ENCODE measurements around the gene TM9SF1. TPM values are rescaled to one million over a fixed set of nuclear protein-coding genes. Genes with fewer than 3 reads are reported as not detected.

Gene TM9SF1
- total and polyA plus RNA-seq, 4 donors, result 30.7 to 62.9 (median 36.7) TPM

DNA sequence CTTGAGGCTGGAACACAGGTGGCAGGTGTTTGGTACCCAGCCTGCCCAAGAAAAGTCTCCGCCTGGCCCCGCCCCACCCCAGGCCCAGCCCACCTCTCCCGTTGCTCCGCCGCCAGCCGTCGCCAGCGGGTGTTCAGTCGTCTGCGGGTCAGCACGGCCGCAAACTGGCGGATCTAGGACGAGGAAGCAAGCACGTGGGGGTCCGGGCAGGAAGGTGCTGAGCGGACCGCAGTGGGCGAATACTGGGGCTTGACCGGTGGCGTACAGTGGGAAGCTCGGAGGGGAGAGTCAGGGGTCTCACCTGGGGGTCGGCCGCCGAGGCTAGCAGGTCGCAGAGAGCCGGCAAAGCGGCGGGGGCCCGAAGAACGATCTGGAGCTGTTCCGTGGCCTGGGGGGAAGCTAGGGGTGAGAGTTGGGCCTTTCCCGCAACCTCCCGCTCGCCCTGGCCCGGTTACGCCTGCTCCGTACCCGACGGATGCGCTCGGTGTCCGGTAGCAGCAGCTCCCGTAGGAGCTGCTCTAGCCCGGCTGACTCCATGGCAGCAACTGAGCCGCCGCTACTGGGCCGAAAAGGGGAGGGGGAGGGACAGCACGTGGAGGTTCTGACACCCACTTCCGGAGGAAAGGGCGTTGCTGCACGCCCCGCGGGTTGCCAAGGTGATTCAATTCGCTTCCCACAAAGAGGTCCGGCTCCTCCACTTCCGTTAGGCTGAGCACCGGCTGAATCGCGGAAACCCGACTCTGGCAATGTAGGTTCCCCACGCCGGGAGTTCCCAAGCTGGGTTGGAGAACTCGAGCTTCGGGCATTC is 6.8 kb downstream of the TM9SF1 start, which contains the start of gene IPO4:
Gene IPO4 (minus strand): TSS at position 566 of the 808 bp plus-strand sequence. CDS start 29 bp downstream, at position 537.
- whole genome bisulfite sequencing (ENCODE audit: insufficient coverage), result 0% methylated on average over 64 of the region's 65 CpGs
- Histone ChIP-seq H3K4me3 (ENCODE audit: low read depth, low read length) (peak within 1 kb of the TSS; percentile 79), H3K4me1 (ENCODE audit: control insufficient read depth, insufficient read depth, low read length) (peaks cover 28% of the 10 kb centered on the region), H3K27ac (ENCODE audit: low read depth, low read length) (peak within 1 kb of the TSS; percentile 29), H3K9me3 (ENCODE audit: control insufficient read depth, insufficient read depth, low read length) (no peaks in the 10 kb centered on the region), H3K36me3 (ENCODE audit: control insufficient read depth, insufficient read depth, low read length) (peaks cover 77% of the 10 kb centered on the region), H3K27me3 (ENCODE audit: control insufficient read depth, insufficient read depth, low read length) (no peaks in the 10 kb centered on the region)
- peak; percentile 81 to 99 (median 92) for DNase-seq (ENCODE audit: low read depth in 4 of 6, low spot score in 6 of 6)

DNA sequence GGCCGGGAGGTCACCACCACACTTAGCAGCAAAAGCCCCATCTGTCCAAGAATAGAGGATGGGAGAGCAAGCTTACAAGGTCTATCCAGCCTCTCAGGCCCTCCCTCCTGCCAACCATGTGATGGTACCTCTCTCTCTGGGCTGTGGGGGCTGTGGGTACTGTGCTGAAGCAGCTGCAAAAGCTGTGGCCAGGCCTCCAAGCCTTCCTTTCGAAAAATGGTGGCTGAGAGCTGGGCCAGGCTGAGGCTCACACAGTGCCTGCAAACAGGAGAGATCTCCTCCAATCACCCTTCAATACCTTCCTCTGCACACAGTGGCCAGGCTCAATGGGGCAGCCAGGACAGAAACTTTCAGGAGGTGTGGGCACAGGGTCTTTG is 7.7 kb downstream of the TM9SF1 start:
- Histone ChIP-seq H3K36me3 (ENCODE audit: control insufficient read depth, insufficient read depth, low read length) (peaks cover 78% of the 10 kb centered on the region), H3K9me3 (ENCODE audit: control insufficient read depth, insufficient read depth, low read length) (no peaks in the 10 kb centered on the region), H3K4me3 (ENCODE audit: low read depth, low read length) (no peak overlapping the region), H3K27ac (ENCODE audit: low read depth, low read length) (no peak overlapping the region), H3K27me3 (ENCODE audit: control insufficient read depth, insufficient read depth, low read length) (no peaks in the 10 kb centered on the region), H3K4me1 (ENCODE audit: control insufficient read depth, insufficient read depth, low read length) (peaks cover 28% of the 10 kb centered on the region)
- DNase-seq (ENCODE audit: low read depth in 4 of 6, low spot score in 6 of 6), result no peak
- 100% methylated on average over 1 of the region's 2 CpGs for WGBS (ENCODE audit: insufficient coverage)

DNA sequence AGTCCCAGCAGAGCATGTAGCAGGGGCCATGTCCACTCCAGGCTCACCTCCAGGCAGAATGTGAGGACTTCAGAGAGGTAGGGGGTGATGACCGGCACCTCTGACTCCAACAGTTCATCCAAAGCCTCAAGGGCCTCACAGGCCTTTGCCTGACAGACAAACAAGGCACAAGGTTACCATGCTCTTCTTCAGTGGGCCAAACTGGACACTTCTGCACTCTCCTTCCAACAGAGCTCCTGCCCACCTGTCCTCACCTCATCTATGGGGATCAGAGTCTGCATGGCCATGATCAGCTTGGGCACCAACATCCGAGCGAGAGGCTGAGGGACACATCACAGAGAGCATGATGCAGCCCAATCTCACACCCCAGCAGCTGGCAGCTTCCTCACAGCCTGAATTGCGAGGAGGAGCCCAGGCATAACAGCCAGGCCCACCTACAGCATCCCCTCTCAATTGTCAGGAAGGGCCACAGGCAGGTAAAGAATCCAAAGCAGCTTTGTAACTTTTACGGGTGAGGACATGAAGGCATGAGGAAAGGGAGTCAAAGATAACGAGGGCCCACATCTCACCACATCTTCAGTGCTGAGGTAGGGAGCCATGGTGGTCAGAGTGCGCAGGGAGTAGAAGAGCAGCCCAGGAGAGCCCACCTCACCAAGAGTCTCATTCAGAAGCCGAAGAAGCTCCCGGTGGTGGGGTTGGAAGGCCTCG is 8.3 kb downstream of the TM9SF1 start:
- DNase-seq (ENCODE audit: low read depth in 4 of 6, low spot score in 6 of 6), result no peak
- no peak overlapping the region for H3K4me3 ChIP-seq (ENCODE audit: low read depth, low read length)
- H3K4me1 ChIP-seq (ENCODE audit: control insufficient read depth, insufficient read depth, low read length), result peaks cover 28% of the 10 kb centered on the region
- no peaks in the 10 kb centered on the region for H3K9me3 ChIP-seq (ENCODE audit: control insufficient read depth, insufficient read depth, low read length)
- no peaks in the 10 kb centered on the region for H3K27me3 ChIP-seq (ENCODE audit: control insufficient read depth, insufficient read depth, low read length)
- 86% methylated on average over 3 of the region's 10 CpGs for WGBS (ENCODE audit: insufficient coverage)
- H3K27ac ChIP-seq (ENCODE audit: low read depth, low read length), result no peak overlapping the region
- peaks cover 78% of the 10 kb centered on the region for H3K36me3 ChIP-seq (ENCODE audit: control insufficient read depth, insufficient read depth, low read length)

DNA sequence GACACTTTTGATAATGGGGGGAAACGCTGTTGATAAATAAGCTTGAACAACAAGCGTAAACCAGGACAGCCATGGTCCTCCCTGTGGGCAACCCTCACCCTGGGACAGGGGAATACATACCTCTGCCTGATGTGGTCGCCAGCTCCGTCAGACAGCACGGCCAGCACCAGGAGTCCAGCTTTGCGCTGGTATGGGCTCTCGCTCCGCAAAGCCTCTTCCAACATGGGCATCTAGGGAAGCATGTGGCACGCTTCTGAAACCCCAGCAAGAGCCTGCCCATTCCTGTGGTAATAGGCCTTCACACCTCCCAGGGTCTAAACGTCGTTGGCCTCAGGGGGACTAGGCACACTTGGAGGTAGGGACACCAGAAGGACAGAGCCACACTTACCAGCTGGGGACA is 9.5 kb downstream of the TM9SF1 start:
- Histone ChIP-seq H3K4me1 (ENCODE audit: control insufficient read depth, insufficient read depth, low read length) (peaks cover 28% of the 10 kb centered on the region), H3K27ac (ENCODE audit: low read depth, low read length) (no peak overlapping the region), H3K4me3 (ENCODE audit: low read depth, low read length) (no peak overlapping the region), H3K27me3 (ENCODE audit: control insufficient read depth, insufficient read depth, low read length) (no peaks in the 10 kb centered on the region), H3K9me3 (ENCODE audit: control insufficient read depth, insufficient read depth, low read length) (no peaks in the 10 kb centered on the region), H3K36me3 (ENCODE audit: control insufficient read depth, insufficient read depth, low read length) (peaks cover 85% of the 10 kb centered on the region)
- no peak for DNase-seq (ENCODE audit: low read depth in 4 of 6, low spot score in 6 of 6)
- WGBS (ENCODE audit: insufficient coverage), result 95% methylated on average over 11 of the region's 11 CpGs

DNA sequence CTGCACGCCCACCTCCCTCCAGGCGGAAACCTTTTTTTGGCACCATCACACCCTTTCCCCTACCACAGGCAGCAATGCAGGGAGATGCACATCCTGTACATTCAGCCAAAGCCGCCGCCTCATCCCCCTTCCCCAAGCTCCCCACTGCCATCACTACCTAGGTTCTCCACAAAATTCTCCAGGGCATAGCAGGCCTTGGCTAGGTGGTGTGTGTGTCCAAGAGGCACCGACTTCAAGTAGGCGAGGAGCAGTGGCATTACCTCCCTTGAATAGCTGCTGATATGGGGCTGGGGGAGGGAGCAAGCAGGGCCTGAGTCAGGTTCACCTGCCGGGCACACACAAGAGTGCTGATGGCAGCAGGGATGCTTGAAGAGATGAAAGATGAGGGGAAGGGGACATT is 10.2 kb downstream of the TM9SF1 start:
- peaks cover 85% of the 10 kb centered on the region for H3K36me3 ChIP-seq (ENCODE audit: control insufficient read depth, insufficient read depth, low read length)
- WGBS (ENCODE audit: insufficient coverage), result 97% methylated on average over 5 of the region's 7 CpGs
- H3K4me3 ChIP-seq (ENCODE audit: low read depth, low read length), result no peak overlapping the region
- H3K9me3 ChIP-seq (ENCODE audit: control insufficient read depth, insufficient read depth, low read length), result no peaks in the 10 kb centered on the region
- no peaks in the 10 kb centered on the region for H3K27me3 ChIP-seq (ENCODE audit: control insufficient read depth, insufficient read depth, low read length)
- H3K27ac ChIP-seq (ENCODE audit: low read depth, low read length), result no peak overlapping the region
- no peak for DNase-seq (ENCODE audit: low read depth in 4 of 6, low spot score in 6 of 6)
- H3K4me1 ChIP-seq (ENCODE audit: control insufficient read depth, insufficient read depth, low read length), result peaks cover 28% of the 10 kb centered on the region

DNA sequence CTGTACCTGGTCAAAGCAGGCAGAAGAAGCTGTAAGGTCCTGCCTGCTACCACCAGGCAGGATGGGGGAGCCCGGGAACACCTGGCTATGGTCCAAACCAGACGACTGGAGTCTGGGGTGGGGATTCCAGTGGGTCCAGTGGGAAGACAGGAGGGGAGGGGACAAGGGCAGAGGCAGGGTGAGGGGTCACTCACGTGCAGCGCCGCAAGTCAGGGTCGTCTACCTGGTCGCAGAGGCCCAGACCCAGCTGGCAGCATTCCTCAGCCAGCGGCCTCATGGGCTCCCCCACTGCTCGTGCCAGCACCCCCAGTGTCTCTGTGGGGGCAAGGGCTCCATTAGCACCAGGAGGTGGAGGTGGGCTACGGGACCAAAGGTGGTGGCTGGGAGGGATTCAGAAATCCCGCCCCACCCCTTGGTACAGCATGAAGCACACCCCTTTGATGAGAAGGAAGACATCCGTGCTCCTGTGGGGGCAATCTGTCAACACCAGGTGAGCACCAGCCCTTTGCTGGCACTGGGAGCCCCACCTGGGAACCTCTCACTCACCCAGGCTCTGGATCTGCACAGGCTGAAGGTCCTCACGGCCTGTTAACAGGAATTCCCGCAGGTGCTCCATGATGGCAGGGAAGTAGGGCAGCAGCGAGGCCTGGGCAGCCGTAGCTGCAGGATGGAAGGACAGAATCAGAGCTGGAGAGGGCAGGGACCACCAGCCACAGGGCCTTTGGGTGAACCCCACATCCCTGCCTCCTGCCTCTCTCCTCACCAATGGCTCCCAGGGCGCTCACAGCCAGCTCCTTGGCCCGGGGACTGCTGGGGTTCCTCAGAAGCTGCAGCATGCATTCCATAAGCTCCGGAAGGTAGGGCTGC is 10.9 kb downstream of the TM9SF1 start:
- DNase-seq (ENCODE audit: low read depth in 4 of 6, low spot score in 6 of 6), result no peak
- H3K4me3 ChIP-seq (ENCODE audit: low read depth, low read length), result no peak overlapping the region
- H3K9me3 ChIP-seq (ENCODE audit: control insufficient read depth, insufficient read depth, low read length), result no peaks in the 10 kb centered on the region
- no peaks in the 10 kb centered on the region for H3K27me3 ChIP-seq (ENCODE audit: control insufficient read depth, insufficient read depth, low read length)
- peaks cover 87% of the 10 kb centered on the region for H3K36me3 ChIP-seq (ENCODE audit: control insufficient read depth, insufficient read depth, low read length)
- peaks cover 31% of the 10 kb centered on the region for H3K4me1 ChIP-seq (ENCODE audit: control insufficient read depth, insufficient read depth, low read length)
- WGBS (ENCODE audit: insufficient coverage), result 89% methylated on average over 16 of the region's 19 CpGs
- no peak overlapping the region for H3K27ac ChIP-seq (ENCODE audit: low read depth, low read length)

DNA sequence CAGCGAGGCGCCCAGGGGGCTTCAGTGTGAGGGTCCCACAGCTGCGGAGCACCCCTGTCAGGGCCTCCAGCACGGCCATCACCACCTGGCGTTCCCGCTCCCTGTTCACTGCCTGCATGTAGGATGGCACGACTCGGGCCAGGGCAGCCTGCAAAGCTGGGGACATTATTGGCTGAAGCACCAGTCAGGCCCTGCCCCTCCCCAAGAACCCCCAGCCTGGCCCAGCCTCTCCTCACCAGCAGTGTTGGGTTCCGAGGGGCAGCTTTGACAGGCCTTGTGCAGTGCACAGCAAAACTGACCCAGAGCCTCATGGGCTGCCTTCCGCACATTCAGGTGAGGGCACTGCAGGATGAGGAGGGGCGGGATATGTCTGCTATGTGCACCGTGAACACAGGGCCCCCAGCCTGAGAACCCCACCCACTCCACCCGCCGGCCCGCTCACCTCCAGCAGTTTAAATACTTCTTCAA is 12.2 kb downstream of the TM9SF1 start:
- Histone ChIP-seq H3K4me3 (ENCODE audit: low read depth, low read length) (no peak overlapping the region), H3K9me3 (ENCODE audit: control insufficient read depth, insufficient read depth, low read length) (no peaks in the 10 kb centered on the region), H3K27me3 (ENCODE audit: control insufficient read depth, insufficient read depth, low read length) (no peaks in the 10 kb centered on the region), H3K36me3 (ENCODE audit: control insufficient read depth, insufficient read depth, low read length) (peaks cover 95% of the 10 kb centered on the region), H3K4me1 (ENCODE audit: control insufficient read depth, insufficient read depth, low read length) (peaks cover 19% of the 10 kb centered on the region), H3K27ac (ENCODE audit: low read depth, low read length) (no peak overlapping the region)
- 92% methylated on average over 9 of the region's 15 CpGs for WGBS (ENCODE audit: insufficient coverage)
- DNase-seq (ENCODE audit: low read depth in 4 of 6, low spot score in 6 of 6), result no peak

DNA sequence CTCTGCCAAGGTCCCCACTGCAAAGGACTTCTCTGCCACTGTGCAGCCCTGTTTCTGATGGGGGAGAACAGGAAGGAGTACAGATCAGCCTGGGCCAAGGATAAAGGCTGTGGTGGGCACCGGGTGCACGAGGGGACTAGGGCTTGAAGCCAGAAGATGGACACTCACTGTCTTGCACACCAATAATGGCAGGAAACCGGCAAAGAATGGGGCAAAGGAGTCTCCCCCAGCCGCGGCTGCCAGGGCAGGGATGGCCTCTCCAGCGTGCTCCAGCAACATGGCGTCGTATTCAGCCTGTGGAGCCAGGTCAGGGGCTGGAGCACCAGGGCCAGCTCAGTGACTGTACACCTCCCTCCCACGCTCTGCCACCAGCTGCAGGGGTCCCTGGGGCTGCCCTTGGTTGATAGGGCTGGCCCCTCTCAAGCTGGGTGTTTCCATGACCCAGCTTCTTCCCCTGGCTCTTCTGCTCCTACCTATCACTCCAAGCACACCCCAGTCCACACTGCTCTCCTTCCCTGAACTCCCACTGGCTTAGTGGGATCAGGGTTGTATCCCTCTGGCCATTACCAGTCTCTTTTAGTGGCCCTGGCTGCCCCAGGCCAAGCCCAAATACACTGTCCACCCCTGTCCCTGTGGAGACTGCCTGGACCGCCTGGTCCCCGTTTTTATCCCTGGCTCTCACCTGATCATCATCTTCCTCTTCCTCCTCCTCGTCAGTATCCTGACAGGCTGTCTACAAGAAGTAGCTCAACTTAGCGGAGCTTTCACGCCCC is 12.9 kb downstream of the TM9SF1 start:
- H3K27ac ChIP-seq (ENCODE audit: low read depth, low read length), result no peak overlapping the region

More for the DNA sequence above, 12.9 kb downstream of the TM9SF1 start:
- Histone ChIP-seq H3K9me3 (ENCODE audit: control insufficient read depth, insufficient read depth, low read length) (no peaks in the 10 kb centered on the region), H3K4me3 (ENCODE audit: low read depth, low read length) (no peak overlapping the region), H3K36me3 (ENCODE audit: control insufficient read depth, insufficient read depth, low read length) (peaks cover 98% of the 10 kb centered on the region), H3K4me1 (ENCODE audit: control insufficient read depth, insufficient read depth, low read length) (peaks cover 12% of the 10 kb centered on the region), H3K27me3 (ENCODE audit: control insufficient read depth, insufficient read depth, low read length) (no peaks in the 10 kb centered on the region)
- DNase-seq (ENCODE audit: low read depth in 4 of 6, low spot score in 6 of 6), result no peak
- WGBS (ENCODE audit: insufficient coverage), result 85% methylated on average over 11 of the region's 14 CpGs

Measured in spinal cord (tissue), 10 donors.